B cell (primary cell): ENCODE data around the gene LTB4R. TPM values are rescaled to one million over a fixed set of nuclear protein-coding genes. Genes with fewer than 3 reads are reported as not detected.

Experiments
- ATAC-seq: fragments of 200-7000 bp; cut with Tn5 transposase; one replicate; pipeline ENCODE4 v1.10.0; 2021; ENCODE audit warnings: low read depth, mild to moderate bottlenecking, moderate number of reproducible peaks, moderate library complexity
- CTCF ChIA-PET: fragments of 350-600 bp; sonication (Branson Sonifier 250); formaldehyde crosslinking; loops from one replicate; lab custom pipeline; 2021; ENCODE audit warnings: antibody characterized with exemption, inconsistent platforms; lab: Charles Lee
- POLR2A ChIA-PET: fragments of 350-600 bp; sonication (Branson Sonifier 250); formaldehyde crosslinking; loops from one replicate; lab custom pipeline; 2021; ENCODE audit warnings: antibody characterized with exemption; lab: Charles Lee
- DNase-seq: peaks from one replicate; pipeline ENCODE4 v3.0.0; 2013
- H2AFZ ChIP-seq: 2 replicates; pipeline ENCODE4 v1.6.1; 2012; ENCODE audit warnings: mild to moderate bottlenecking, low read depth, low read length; ENCODE audit not compliant: insufficient read depth, poor library complexity, severe bottlenecking
- H3K27ac ChIP-seq, 2 donors: 1 replicate in 1 of 2; 2 replicates in 1 of 2; pipeline ENCODE4 v1.5.1; 2012 to 2013; ENCODE audit warnings: low read length in 2 of 2, mild to moderate bottlenecking in 2 of 2, moderate library complexity in 1 of 2
- H3K27me3 ChIP-seq, 4 experiments: fragments of 200-600 bp in 1 of 4; sonication (generic) in 1 of 4; replicated peaks in 1 of 4; 1 replicate in 2 of 4; 2 replicates in 2 of 4; pipeline versions ENCODE4 v1.6.1 to v1.7.0; 2013 to 2016; ENCODE audit warnings: low read length in 3 of 4, mild to moderate bottlenecking in 2 of 4, mixed read lengths in 1 of 4, moderate library complexity in 1 of 4; ENCODE audit not compliant: insufficient read depth in 4 of 4, control insufficient read depth in 3 of 4; ENCODE audit errors: control extremely low read depth in 1 of 4
- H3K36me3 ChIP-seq, 2 experiments: replicated peaks in 1 of 2; 1 replicate in 1 of 2; 2 replicates in 1 of 2; pipeline versions ENCODE4 v1.6.1 to v1.7.1; 2013; ENCODE audit warnings: low read length in 1 of 2; ENCODE audit not compliant: insufficient read depth in 2 of 2, control insufficient read depth in 1 of 2; ENCODE audit errors: control extremely low read depth in 1 of 2, extremely low read depth in 1 of 2
- H3K4me1 ChIP-seq, 2 donors: fragments of 200-600 bp in 1 of 2; sonication (generic) in 1 of 2; 1 replicate in 1 of 2; 2 replicates in 1 of 2; pipeline versions ENCODE4 v1.5.1 to v1.6.1; 2013 to 2017; ENCODE audit warnings: low read length in 2 of 2; ENCODE audit not compliant: control insufficient read depth in 2 of 2, insufficient read depth in 2 of 2
- H3K4me2 ChIP-seq: replicated peaks from 2 replicates; pipeline ENCODE3; 2012; ENCODE audit warnings: mild to moderate bottlenecking, low read depth, low read length; ENCODE audit not compliant: poor library complexity, severe bottlenecking
- H3K4me3 ChIP-seq, 5 experiments: fragments of 200-600 bp in 1 of 5; sonication (generic) in 1 of 5; 1 replicate in 3 of 5; 2 replicates in 2 of 5; pipeline versions ENCODE4 v1.5.1 to v1.7.0; 2011 to 2016; ENCODE audit warnings: low read length in 4 of 5, mild to moderate bottlenecking in 4 of 5, low read depth in 2 of 5, control low read depth in 1 of 5, moderate library complexity in 1 of 5; ENCODE audit not compliant: insufficient read depth in 1 of 5; ENCODE audit errors: control extremely low read depth in 1 of 5, extremely low read depth in 1 of 5
- H3K79me2 ChIP-seq: fragments of 200-600 bp; sonication (generic); one replicate; pipeline ENCODE4 v1.6.0; 2016; ENCODE audit warnings: low read length; ENCODE audit not compliant: control insufficient read depth, insufficient read depth
- H3K9ac ChIP-seq: fragments of 200-600 bp; sonication (generic); 2 replicates; pipeline ENCODE4 v1.6.1; 2017; ENCODE audit warnings: mild to moderate bottlenecking, low read length, moderate library complexity
- H3K9me3 ChIP-seq, 3 donors: one replicate each; pipeline versions ENCODE4 v1.6.1 to v1.7.1; 2013; ENCODE audit warnings: low read length in 2 of 3; ENCODE audit not compliant: control insufficient read depth in 2 of 3, insufficient read depth in 1 of 3; ENCODE audit errors: control extremely low read depth in 1 of 3
- H4K20me1 ChIP-seq: 2 replicates; pipeline ENCODE4 v1.6.0; 2012; ENCODE audit warnings: mild to moderate bottlenecking, low read length; ENCODE audit not compliant: insufficient read depth, control insufficient read depth, poor library complexity, severe bottlenecking
- H3K27ac Mint-ChIP-seq: one replicate; pipeline ENCODE4 v1.8.0; 2021; ENCODE audit warnings: mixed read lengths
- H3K27me3 Mint-ChIP-seq: one replicate; pipeline ENCODE4 v1.8.0; 2021; ENCODE audit warnings: mixed read lengths
- H3K4me1 Mint-ChIP-seq: one replicate; pipeline ENCODE4 v1.8.0; 2021; ENCODE audit warnings: mixed read lengths
- H3K4me3 Mint-ChIP-seq: one replicate; pipeline ENCODE4 v1.8.0; 2021; ENCODE audit warnings: mixed read lengths
- H3K9me3 Mint-ChIP-seq: one replicate; pipeline ENCODE4 v1.8.0; 2022; ENCODE audit warnings: mixed read lengths; ENCODE audit not compliant: insufficient read depth
- EZH2 ChIP-seq: IDR thresholded peaks from 2 replicates; pipeline ENCODE4 v1.6.1; 2012; ENCODE audit warnings: borderline replicate concordance, low read depth, mild to moderate bottlenecking, moderate library complexity, low read length; ENCODE audit not compliant: insufficient read depth, poor library complexity, severe bottlenecking
- WGBS: methylation state at CpG from one replicate; pipeline ENCODE4 v1.1.5; 2013; ENCODE audit warnings: missing lambda C conversion rate; ENCODE audit not compliant: insufficient coverage; 5-methylcytosine and 5-hydroxymethylcytosine counted together
- intact Hi-C: fragments of 100-400 bp; cut with micrococcal nuclease; formaldehyde crosslinking; loops from one replicate; pipeline ENCODE4 v1.10.0; 2022
- polyA plus RNA-seq: library from polyadenylated mRNA; depleted of rRNA; stranded (reverse); fragments of >200 nt; gene quantifications from 2 replicates; pipeline ENCODE4 v1.2.3, GENCODE V29; 2012
- total RNA-seq, 2 donors: library from RNA; stranded (reverse); fragments of 120-200 nt in 1 of 2; gene quantifications; 1 replicate in 1 of 2; 2 replicates in 1 of 2; pipeline versions ENCODE4 v1.2.3 to v1.2.4, GENCODE V29; 2013 to 2022
- TF ChIP-seq, protein P1 (sequence below): fragments of 200-600 bp; IDR thresholded peaks from one replicate; pipeline ENCODE4 v1.8.0; 2022; ENCODE audit warnings: antibody characterized with exemption, mild to moderate bottlenecking

The LTB4R gene
- total and polyA plus RNA-seq, 2 donors (not counting 1 experiment from before 2014, with no cell fraction given): 8.8 to 19.1 TPM

GRCh38 chr14:24325041-24325530 is 13.8 kb downstream of the LTB4R start:
- no peaks in the 10 kb centered on the region for H3K9me3 Mint-ChIP-seq
- Histone ChIP-seq H3K79me2 (no peaks in the 10 kb centered on the region), H3K36me3 (no peaks in the 10 kb centered on the region), H4K20me1 (no peaks in the 10 kb centered on the region), H3K9ac (no peak overlapping the region), H3K27me3 (peaks cover 0 to 3% (median 0%) of the 10 kb centered on the region in 4 experiments), H2AFZ (no peak overlapping the region), H3K4me3 (no peak overlapping the region), H3K27ac (no peak overlapping the region), H3K9me3 (no peaks in the 10 kb centered on the region), H3K4me1 (peaks cover 5 to 9% of the 10 kb centered on the region in 2 donors), H3K4me2 (no peak overlapping the region)
- ChIA-PET POLR2A (interaction anchor here (0.8 kb wide), 1 partner anchor 14 kb away, joined by 5 read pairs; the partner anchor contains the start of gene LTB4R), CTCF (interaction anchor here (1.0 to 9.1 kb wide), 5 partner anchors 14 to 112 kb away, joined by 4 to 65 read pairs (median 9); partner anchors contain the start of genes CIDEB, LTB4R and LTB4R2)
- H3K4me1 Mint-ChIP-seq: peaks cover 15% of the 10 kb centered on the region
- no peak overlapping the region for H3K4me3 Mint-ChIP-seq
- H3K27ac Mint-ChIP-seq: no peak overlapping the region
- ATAC-seq: no peak
- intact Hi-C loops: no loop called here
- WGBS: 59% methylated on average over 5 of the region's 5 CpGs
- no peak for DNase-seq
- TF ChIP-seq, protein P1, sequence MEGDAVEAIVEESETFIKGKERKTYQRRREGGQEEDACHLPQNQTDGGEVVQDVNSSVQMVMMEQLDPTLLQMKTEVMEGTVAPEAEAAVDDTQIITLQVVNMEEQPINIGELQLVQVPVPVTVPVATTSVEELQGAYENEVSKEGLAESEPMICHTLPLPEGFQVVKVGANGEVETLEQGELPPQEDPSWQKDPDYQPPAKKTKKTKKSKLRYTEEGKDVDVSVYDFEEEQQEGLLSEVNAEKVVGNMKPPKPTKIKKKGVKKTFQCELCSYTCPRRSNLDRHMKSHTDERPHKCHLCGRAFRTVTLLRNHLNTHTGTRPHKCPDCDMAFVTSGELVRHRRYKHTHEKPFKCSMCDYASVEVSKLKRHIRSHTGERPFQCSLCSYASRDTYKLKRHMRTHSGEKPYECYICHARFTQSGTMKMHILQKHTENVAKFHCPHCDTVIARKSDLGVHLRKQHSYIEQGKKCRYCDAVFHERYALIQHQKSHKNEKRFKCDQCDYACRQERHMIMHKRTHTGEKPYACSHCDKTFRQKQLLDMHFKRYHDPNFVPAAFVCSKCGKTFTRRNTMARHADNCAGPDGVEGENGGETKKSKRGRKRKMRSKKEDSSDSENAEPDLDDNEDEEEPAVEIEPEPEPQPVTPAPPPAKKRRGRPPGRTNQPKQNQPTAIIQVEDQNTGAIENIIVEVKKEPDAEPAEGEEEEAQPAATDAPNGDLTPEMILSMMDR: no peak
- TF ChIP-seq EZH2: no peak
- H3K27me3 Mint-ChIP-seq: peaks cover 3% of the 10 kb centered on the region

- H3K4me1 Mint-ChIP-seq: peaks cover 15% of the 10 kb centered on the region
- no peaks in the 10 kb centered on the region for H3K27me3 Mint-ChIP-seq
- no peak for TF ChIP-seq EZH2
- TF ChIP-seq, protein P1: no peak
- Histone ChIP-seq H3K4me3 (no peak overlapping the region), H3K9ac (no peak overlapping the region), H4K20me1 (no peaks in the 10 kb centered on the region), H3K4me2 (no peak overlapping the region), H3K9me3 (no peaks in the 10 kb centered on the region), H3K79me2 (no peaks in the 10 kb centered on the region), H3K36me3 (no peaks in the 10 kb centered on the region), H3K27me3 (peaks cover 0 to 6% (median 0%) of the 10 kb centered on the region in 4 experiments), H3K27ac (no peak overlapping the region), H2AFZ (no peak overlapping the region), H3K4me1 (peaks cover 5 to 9% of the 10 kb centered on the region in 2 donors)
- no peak for DNase-seq
- H3K9me3 Mint-ChIP-seq: no peaks in the 10 kb centered on the region
- H3K4me3 Mint-ChIP-seq: no peak overlapping the region
- no peak for ATAC-seq
- POLR2A ChIA-PET: interaction anchor here (0.8 kb wide), 1 partner anchor 15 kb away, joined by 5 read pairs; the partner anchor contains the start of gene LTB4R
- H3K27ac Mint-ChIP-seq: no peak overlapping the region
- WGBS: 93% methylated on average over 6 of the region's 9 CpGs
- CTCF ChIA-PET: interaction anchor here (1.9 to 9.1 kb wide), 4 partner anchors 18 to 111 kb away, joined by 5 to 65 read pairs (median 12); partner anchors contain the start of genes CIDEB and LTB4R2
- intact Hi-C loops: no loop called here
Measured at GRCh38 chr14:24325963-24326362, 14.7 kb downstream of the LTB4R start.
